Progenitor cell of endocrine pancreas (in vitro differentiated cells): Measurements from ENCODE around the gene RANBP9. TPM values are rescaled to one million over a fixed set of nuclear protein-coding genes. Genes with fewer than 3 reads are reported as not detected.
A peak's percentile ranks its signal among the peaks of the same experiment; 100 is the strongest.

Experiments used
- DNase-seq: peaks from one replicate; pipeline ENCODE4 v3.0.0; 2021; ENCODE audit warnings: low spot score; ENCODE audit not compliant: unreplicated experiment
- H3K27ac Mint-ChIP-seq: 2 replicates; pipeline ENCODE4 v1.8.0; 2021; ENCODE audit warnings: mild to moderate bottlenecking, moderate library complexity, mixed read lengths
- H3K27me3 Mint-ChIP-seq: 2 replicates; pipeline ENCODE4 v1.8.0; 2021; ENCODE audit warnings: mixed read lengths
- H3K36me3 Mint-ChIP-seq: 2 replicates; pipeline ENCODE4 v1.8.0; 2022; ENCODE audit warnings: mixed read lengths; ENCODE audit not compliant: insufficient read depth
- H3K4me1 Mint-ChIP-seq: 2 replicates; pipeline ENCODE4 v1.8.0; 2021; ENCODE audit warnings: low read depth, mixed read lengths
- H3K4me3 Mint-ChIP-seq: 2 replicates; pipeline ENCODE4 v1.8.0; 2021; ENCODE audit warnings: low read depth, mild to moderate bottlenecking, moderate library complexity, mixed read lengths
- H3K9me3 Mint-ChIP-seq: 2 replicates; pipeline ENCODE4 v1.8.0; 2021; ENCODE audit warnings: low read depth, mixed read lengths
- total RNA-seq: library from RNA; stranded (reverse); gene quantifications from 2 replicates; pipeline ENCODE4 v1.2.1, GENCODE V29; 2021
- TF ChIP-seq, protein P1 (sequence below): fragments of 200-600 bp; sonication (generic); IDR thresholded peaks from one replicate; pipeline ENCODE4 v1.5.0; 2021; ENCODE audit warnings: antibody characterized with exemption, mild to moderate bottlenecking; ENCODE audit not compliant: unreplicated experiment

The RANBP9 gene
- total RNA-seq, 1 donor from 2014 or later = 58.4 TPM

- H3K9me3 Mint-ChIP-seq = no peaks in the 10 kb centered on the region
- peaks cover 13% of the 10 kb centered on the region for H3K4me1 Mint-ChIP-seq
- peaks cover 7% of the 10 kb centered on the region for H3K36me3 Mint-ChIP-seq
- no peak overlapping the region for H3K4me3 Mint-ChIP-seq
- TF ChIP-seq, protein P1, sequence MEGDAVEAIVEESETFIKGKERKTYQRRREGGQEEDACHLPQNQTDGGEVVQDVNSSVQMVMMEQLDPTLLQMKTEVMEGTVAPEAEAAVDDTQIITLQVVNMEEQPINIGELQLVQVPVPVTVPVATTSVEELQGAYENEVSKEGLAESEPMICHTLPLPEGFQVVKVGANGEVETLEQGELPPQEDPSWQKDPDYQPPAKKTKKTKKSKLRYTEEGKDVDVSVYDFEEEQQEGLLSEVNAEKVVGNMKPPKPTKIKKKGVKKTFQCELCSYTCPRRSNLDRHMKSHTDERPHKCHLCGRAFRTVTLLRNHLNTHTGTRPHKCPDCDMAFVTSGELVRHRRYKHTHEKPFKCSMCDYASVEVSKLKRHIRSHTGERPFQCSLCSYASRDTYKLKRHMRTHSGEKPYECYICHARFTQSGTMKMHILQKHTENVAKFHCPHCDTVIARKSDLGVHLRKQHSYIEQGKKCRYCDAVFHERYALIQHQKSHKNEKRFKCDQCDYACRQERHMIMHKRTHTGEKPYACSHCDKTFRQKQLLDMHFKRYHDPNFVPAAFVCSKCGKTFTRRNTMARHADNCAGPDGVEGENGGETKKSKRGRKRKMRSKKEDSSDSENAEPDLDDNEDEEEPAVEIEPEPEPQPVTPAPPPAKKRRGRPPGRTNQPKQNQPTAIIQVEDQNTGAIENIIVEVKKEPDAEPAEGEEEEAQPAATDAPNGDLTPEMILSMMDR = no peak
- no peak overlapping the region for H3K27ac Mint-ChIP-seq
- DNase-seq = no peak
- no peaks in the 10 kb centered on the region for H3K27me3 Mint-ChIP-seq
Observed at GRCh38 chr6:13702809-13703302, 8.8 kb downstream of the RANBP9 start.

GRCh38 chr6:13700232-13700631 is 11.4 kb downstream of the RANBP9 start:
- H3K4me3 Mint-ChIP-seq = no peak overlapping the region
- peaks cover 10% of the 10 kb centered on the region for H3K4me1 Mint-ChIP-seq
- H3K36me3 Mint-ChIP-seq = peaks cover 9% of the 10 kb centered on the region
- H3K27ac Mint-ChIP-seq = peak overlapping the region; percentile 10
- H3K27me3 Mint-ChIP-seq = no peaks in the 10 kb centered on the region
- DNase-seq = no peak
- TF ChIP-seq, protein P1 = no peak
- no peaks in the 10 kb centered on the region for H3K9me3 Mint-ChIP-seq

DNA sequence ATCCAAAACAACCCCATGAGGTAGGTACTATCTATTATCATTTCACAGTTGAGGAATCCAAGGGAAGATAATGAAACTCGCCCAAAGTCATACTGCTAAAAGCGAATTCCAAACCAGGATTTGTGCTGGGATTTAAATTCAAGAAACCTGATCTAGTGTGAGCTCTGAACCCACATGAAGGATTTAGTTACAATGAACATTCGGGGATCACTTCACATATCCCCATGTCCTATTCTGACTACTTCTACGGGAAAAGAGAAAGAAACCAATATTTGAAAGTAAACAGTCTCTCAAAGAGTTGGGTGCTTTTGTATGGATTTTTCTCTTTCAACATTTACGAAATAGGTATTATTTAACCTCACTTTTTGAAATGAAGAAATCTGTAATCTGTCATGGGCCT is 12.9 kb downstream of the RANBP9 start:
- Mint-ChIP-seq H3K4me1 (peaks cover 18% of the 10 kb centered on the region), H3K36me3 (peaks cover 10% of the 10 kb centered on the region), H3K27ac (no peak overlapping the region), H3K9me3 (no peaks in the 10 kb centered on the region), H3K27me3 (no peaks in the 10 kb centered on the region), H3K4me3 (no peak overlapping the region)
- TF ChIP-seq, protein P1 = no peak
- no peak for DNase-seq

- Mint-ChIP-seq H3K27me3 (no peaks in the 10 kb centered on the region), H3K4me1 (peaks cover 21% of the 10 kb centered on the region), H3K36me3 (peaks cover 10% of the 10 kb centered on the region), H3K27ac (no peak overlapping the region), H3K9me3 (no peaks in the 10 kb centered on the region), H3K4me3 (no peak overlapping the region)
- DNase-seq = no peak
- TF ChIP-seq, protein P1 = no peak
Observed at GRCh38 chr6:13697857-13698256, 13.8 kb downstream of the RANBP9 start.

- TF ChIP-seq, protein P1 = no peak
- Mint-ChIP-seq H3K4me1 (peaks cover 20% of the 10 kb centered on the region), H3K9me3 (no peaks in the 10 kb centered on the region), H3K27me3 (no peaks in the 10 kb centered on the region), H3K27ac (no peak overlapping the region), H3K4me3 (no peak overlapping the region), H3K36me3 (peaks cover 8% of the 10 kb centered on the region)
- no peak for DNase-seq
Observed at GRCh38 chr6:13696226-13696625, 15.4 kb downstream of the RANBP9 start.
